DOHH2 (cell line): Measurements from ENCODE around the gene CDK6.

Experiments used
- CTCF ChIP-seq: fragments of 200-600 bp; sonication (generic); IDR thresholded peaks from one replicate; pipeline ENCODE4 v1.5.1; 2014; ENCODE audit warnings: antibody characterized with exemption, mild to moderate bottlenecking, low read depth, low read length; ENCODE audit not compliant: poor library complexity, severe bottlenecking
- EZH2phosphoT487 ChIP-seq: fragments of 200-600 bp; sonication (generic); IDR thresholded peaks from 2 replicates; pipeline ENCODE4 v1.6.1; 2017; ENCODE audit warnings: borderline replicate concordance, mild to moderate bottlenecking, antibody characterized with exemption, low read length, moderate library complexity, mixed read lengths

- TF ChIP-seq CTCF (no peak), EZH2phosphoT487 (no peak)
These were observed 87.0 kb downstream of the CDK6 start for GRCh38 chr7:92749327-92749755.
